GM15510 (cell line): Measurements from ENCODE around the gene IFITM1.

Source experiments
- POLR2A ChIP-seq: IDR thresholded peaks from 3 replicates; pipeline ENCODE4 v1.6.1; 2011; ENCODE audit warnings: borderline replicate concordance; ENCODE audit not compliant: insufficient read length; ENCODE audit errors: extremely low read depth

The IFITM1 gene

GRCh38 chr11:296171-297050 is 17.4 kb upstream of the IFITM1 start:
- no peak for TF ChIP-seq POLR2A

GRCh38 chr11:297051-297585 is 16.7 kb upstream of the IFITM1 start:
- no peak for TF ChIP-seq POLR2A

- TF ChIP-seq POLR2A: no peak
Measured at GRCh38 chr11:297586-298405, 16.0 kb upstream of the IFITM1 start.

- no peak for TF ChIP-seq POLR2A
Measured at GRCh38 chr11:298406-299065, 15.3 kb upstream of the IFITM1 start.

GRCh38 chr11:299081-299891 is 14.6 kb upstream of the IFITM1 start, which contains the start of gene IFITM5:
IFITM5 (minus strand) TSS chr11:299526; CDS start chr11:299490, 36 bp downstream.
- TF ChIP-seq POLR2A: no peak

GRCh38 chr11:299951-300735 is 13.7 kb upstream of the IFITM1 start:
- no peak for TF ChIP-seq POLR2A

GRCh38 chr11:303363-303762 is 10.5 kb upstream of the IFITM1 start:
- no peak for TF ChIP-seq POLR2A

- TF ChIP-seq POLR2A: no peak
Measured at GRCh38 chr11:304061-304506, 9.8 kb upstream of the IFITM1 start.

GRCh38 chr11:304915-305843 is 8.7 kb upstream of the IFITM1 start:
- TF ChIP-seq POLR2A: no peak

GRCh38 chr11:305844-306211 is 8.0 kb upstream of the IFITM1 start:
- TF ChIP-seq POLR2A: no peak

- no peak for TF ChIP-seq POLR2A
Measured at GRCh38 chr11:306645-307371, 7.0 kb upstream of the IFITM1 start.
